ENCODE results near the gene TINAG. TPM values are rescaled to one million over a fixed set of nuclear protein-coding genes. Genes with fewer than 3 reads are reported as not detected.
A peak's percentile ranks its signal among the peaks of the same experiment; 100 is the strongest.

TINAG gene, protein sequence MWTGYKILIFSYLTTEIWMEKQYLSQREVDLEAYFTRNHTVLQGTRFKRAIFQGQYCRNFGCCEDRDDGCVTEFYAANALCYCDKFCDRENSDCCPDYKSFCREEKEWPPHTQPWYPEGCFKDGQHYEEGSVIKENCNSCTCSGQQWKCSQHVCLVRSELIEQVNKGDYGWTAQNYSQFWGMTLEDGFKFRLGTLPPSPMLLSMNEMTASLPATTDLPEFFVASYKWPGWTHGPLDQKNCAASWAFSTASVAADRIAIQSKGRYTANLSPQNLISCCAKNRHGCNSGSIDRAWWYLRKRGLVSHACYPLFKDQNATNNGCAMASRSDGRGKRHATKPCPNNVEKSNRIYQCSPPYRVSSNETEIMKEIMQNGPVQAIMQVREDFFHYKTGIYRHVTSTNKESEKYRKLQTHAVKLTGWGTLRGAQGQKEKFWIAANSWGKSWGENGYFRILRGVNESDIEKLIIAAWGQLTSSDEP
- not detected in 2 replicates for total RNA-seq

DNA sequence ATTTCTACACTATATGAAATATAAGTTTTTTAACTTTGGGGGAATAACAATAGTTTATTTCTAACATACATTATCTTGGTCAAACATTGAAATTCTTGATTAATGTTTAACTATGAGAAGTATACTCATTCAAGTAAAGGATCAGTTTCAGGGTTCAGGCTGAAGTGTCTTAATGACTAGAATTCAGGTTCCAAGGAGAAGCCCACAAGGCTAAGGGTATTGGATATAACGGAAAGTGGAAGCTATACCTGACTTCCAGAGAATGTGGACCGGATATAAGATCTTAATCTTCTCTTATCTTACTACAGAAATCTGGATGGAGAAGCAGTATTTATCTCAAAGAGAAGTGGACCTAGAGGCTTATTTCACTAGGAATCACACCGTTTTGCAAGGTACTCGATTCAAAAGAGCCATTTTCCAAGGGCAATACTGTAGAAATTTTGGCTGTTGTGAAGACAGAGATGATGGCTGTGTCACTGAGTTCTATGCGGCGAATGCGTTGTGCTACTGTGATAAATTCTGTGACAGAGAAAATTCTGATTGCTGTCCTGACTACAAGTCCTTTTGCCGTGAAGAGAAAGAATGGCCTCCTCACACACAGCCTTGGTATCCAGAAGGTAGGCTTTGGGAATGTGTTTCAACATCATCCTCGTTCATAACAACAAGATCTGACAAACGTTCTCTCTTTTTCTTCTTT, at the start of gene TINAG:
TINAG (plus strand) TSS at position 153 of the 697 bp plus-strand sequence; CDS start at position 263, 110 bp downstream.
- no peak for DNase-seq (ENCODE audit: low read depth, low spot score)

- DNase-seq (ENCODE audit: low read depth, low spot score), result no peak
Measured at GRCh38 chr6:54260025-54260424, 48.2 kb upstream of the TINAG start.

DNA sequence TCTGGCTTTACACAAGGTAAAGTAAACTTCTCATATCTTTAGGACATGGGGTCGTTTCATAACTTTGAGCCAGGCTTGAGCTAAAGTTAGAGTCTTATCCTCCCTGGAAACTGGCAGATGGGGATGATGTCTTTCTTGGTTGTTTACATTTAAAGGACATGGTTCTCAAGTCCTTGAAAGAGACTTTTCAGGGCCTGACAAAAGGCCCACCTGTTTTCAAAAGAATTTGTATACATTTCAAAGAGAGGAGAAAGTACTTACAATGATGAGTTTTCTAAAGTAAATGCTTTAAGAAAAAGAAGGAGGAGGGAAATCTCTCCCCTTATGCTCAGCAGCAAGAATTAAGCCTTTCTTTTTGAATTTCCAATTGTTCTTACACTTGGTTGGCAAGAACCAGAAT, 45.7 kb upstream of the TINAG start:
- DNase-seq (ENCODE audit: low read depth, low spot score), result no peak

DNA sequence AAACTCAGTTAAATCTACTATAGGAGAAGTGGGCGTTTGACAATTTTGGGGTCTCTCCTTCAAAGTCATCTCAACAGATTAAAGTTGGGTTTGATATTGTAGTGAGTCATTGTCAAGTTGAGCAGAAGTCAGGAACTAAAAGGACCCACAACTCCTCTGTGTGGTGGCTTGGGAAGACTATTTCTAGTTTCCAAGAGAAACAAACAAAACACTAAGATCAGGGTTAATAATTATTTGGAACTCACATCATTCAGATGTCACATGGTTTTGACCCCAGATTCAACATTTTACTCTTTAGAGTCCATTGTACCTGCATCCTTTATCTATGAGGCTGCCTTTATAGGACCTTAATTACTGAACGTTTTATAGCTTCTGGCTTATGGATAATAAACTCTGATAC, 45.3 kb upstream of the TINAG start:
- DNase-seq (ENCODE audit: low read depth, low spot score), result no peak

DNA sequence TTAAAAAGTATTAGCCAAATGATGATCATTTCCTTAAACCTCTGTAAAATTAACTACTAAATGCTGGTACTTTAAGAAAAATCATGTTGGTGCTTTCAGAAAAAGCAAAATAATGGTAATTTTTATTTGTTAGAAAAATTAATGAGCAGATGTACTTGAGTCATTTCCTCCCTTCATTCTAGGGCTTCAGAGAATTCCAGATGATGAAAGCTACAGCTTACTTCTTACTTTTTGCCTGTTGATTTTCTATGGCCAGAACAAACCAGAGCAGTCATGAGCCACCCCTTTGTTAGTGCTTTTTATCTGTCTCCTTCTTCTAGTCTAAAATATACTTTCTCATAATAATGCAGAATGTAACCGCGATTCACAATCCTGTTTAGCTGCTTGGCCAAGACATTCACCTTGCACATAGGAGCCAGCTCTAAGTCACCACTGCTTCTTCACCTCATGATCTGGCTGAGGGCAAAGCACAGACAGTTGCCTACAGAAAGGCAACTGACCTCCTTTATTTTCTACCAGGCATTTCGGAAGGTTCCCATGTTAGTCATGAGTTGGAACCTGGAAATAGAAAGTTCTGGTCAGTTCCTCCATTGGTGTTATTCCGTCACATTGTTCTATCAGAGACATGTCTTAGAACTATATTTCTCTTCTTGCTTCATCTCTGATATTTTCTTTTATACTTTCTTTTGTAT, 43.5 kb upstream of the TINAG start:
- no peak for DNase-seq (ENCODE audit: low read depth, low spot score)

DNA sequence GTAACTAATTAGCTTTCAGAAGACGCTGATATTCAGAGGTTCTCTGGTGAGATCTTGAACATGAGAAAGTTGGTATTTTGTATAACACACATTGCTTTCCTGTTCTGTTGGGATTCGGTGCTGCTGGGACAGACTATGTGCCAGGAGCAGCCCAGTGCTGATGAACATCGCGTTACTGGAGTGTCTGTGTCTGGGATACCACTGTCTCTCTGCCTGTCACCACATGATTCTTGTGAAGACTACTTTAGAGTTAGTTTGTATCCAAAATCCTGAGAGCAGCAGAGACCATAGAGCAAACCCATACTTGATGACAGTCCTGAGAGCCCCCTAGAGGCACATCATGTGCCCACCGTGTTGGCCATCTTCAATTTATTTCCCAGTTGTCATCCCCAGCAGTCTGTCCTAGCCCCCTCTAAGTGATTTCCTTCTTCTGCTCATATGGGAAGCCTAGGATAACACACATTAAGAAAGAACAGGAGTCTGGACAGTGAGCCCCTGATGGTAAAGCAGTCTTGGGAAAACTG, 41.8 kb upstream of the TINAG start:
- no peak for DNase-seq (ENCODE audit: low read depth, low spot score)

DNA sequence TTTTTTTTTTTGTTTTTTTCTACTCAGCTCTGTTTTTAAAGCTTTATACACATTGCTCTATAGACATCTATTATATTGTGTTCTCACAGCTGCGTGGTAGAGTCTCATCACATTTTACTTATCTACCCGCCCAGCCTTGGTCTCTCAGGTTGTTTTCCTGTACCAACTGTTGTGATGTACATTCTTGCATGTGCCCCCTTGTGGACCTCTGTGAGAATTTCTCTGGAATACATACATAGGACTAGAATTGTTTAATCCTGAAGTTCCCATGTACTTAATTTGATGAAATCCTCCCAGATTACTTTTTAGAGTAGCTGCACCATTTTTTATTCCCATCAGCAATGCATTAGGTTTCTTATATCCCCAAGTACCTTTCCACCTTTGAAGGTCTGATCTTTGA, 40.4 kb upstream of the TINAG start:
- DNase-seq (ENCODE audit: low read depth, low spot score), result no peak

DNA sequence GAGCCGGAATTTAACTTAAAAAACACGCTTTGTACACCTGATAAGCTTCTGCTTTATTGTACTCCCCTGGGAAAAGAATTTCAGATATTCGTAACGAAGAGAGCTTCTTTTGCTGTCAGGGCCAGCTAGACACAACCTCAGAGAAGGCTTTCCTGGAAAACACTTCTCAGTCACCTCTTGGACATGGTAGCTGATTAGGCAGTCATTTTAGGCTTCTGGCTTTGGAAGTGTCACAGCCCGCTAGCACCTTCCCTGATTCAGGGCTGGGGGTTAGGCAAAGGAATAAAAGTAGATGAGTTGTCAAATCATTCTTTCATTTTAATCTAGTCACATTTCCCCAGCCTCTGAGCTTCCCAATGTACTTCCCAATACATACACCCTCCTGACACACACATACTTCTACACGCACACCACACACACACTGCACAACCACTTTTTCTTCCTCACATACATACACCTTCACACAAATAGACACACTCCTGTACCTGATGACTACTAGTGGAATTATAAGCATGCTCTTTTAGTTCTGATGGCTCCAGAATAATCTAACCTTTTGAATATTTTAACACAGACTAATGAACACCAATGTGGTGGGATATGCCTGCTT, 34.9 kb upstream of the TINAG start:
- DNase-seq (ENCODE audit: low read depth, low spot score), result no peak

DNA sequence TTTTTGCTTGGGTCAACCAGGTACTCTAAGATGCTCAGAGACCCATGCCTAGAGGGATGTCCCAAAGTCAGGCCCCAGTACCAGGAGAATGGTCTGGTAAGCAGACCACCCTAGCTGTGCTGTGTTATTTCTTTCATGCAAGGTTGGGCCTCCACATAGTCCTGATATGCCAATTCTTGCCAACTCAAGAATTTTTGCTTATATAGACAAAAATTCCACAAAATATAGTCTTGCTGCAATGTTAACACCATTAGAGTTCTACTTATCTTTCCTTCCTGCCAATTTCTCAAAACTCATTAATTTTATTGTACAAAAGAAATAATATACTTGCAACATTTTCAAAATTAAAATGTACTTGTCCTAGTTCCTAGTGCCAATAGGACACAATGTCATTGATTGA, 33.9 kb upstream of the TINAG start:
- no peak for DNase-seq (ENCODE audit: low read depth, low spot score)

GRCh38 chr6:54282186-54282585, 26.1 kb upstream of the TINAG start:
- DNase-seq (ENCODE audit: low read depth, low spot score), result no peak

DNA sequence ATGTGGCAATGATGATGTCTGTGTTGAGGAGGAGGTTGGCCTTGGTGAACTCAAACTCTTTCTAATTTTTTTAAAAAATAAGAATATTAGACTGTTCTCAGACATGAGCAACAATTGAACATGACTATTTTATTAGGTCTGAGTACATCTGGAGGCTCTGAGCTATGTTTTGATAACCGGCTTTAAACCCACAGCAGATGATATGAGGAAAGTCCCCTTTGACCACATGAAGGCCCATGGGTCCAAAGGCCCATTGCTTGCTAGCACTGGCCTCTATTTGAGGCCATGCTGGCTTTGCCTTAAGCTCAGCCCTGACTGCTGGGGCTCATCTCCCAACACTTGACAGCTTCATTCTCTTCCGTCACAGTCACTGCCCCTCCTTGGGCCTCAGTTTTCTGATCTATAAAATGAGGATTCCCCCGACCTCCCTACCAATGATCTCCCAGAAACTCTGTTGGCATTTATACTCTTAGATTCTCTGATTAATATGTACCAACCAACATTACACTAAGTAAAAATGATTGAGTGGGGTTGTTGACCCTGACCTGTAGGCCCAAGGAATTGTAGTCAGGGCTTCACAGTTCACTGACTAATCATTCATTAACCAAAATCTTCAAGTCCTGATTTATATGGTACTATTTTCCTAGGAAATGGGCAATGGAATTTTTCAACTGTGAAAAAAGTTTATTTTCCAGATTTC, 23.9 kb upstream of the TINAG start:
- no peak for DNase-seq (ENCODE audit: low read depth, low spot score)

DNA sequence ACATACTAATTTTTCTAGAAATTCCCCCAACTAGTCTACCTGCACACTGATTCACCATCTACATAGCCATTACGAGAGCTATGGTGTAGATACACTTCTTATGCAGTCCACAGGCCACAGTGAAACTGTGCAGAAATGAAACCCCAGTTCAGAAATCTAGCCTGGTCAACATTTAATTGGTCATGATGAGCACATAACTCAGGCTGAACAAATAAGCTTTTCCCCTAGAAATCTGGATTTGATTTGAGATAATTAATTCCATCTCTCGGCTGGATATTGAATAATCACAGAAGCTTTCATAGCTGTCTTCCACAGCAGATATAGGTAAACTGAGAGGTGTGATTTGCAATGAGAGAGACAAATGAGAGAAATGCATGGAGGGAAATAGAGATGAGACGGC, 22.6 kb upstream of the TINAG start:
- no peak for DNase-seq (ENCODE audit: low read depth, low spot score)

DNA sequence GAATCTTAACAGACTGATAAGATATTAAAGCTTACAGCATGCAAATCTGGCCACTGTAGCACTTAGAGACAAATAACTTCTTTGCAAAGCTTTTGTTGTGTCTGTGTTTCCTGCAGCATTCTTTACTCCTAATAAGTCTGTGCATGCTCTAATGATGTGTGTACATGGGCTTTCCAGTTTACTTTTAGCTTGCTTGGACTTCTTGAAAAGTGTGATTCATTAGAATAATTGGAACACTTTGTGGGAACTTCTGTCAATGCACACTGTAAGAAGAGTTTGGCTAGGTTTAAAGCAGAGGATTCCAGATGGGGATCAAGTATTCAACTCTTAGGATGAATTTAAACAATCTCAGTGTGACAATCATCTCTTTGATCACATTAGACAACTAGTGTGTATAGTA, 22.1 kb upstream of the TINAG start:
- no peak for DNase-seq (ENCODE audit: low read depth, low spot score)

- no peak for DNase-seq (ENCODE audit: low read depth, low spot score)
Measured at GRCh38 chr6:54288474-54288873, 19.8 kb upstream of the TINAG start.

DNA sequence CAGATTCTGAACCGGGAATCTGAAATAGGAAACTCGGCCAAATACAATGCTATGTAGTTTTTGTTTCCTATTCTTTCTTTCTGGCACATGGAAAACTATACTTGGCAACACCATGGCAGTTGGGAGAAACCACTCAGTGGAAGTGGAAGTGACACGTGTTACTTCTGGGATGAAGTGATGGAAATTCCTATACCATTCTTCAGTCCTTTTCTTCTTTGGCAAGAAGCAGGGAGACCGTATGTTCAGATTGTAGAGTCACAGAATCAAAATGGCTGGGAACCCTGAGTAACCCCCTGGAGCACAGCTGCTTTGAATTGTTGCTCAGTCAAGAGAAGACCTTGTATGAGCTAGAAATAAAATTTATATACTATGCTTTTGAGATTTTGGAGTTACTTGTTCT, 18.8 kb upstream of the TINAG start:
- no peak for DNase-seq (ENCODE audit: low read depth, low spot score)

DNA sequence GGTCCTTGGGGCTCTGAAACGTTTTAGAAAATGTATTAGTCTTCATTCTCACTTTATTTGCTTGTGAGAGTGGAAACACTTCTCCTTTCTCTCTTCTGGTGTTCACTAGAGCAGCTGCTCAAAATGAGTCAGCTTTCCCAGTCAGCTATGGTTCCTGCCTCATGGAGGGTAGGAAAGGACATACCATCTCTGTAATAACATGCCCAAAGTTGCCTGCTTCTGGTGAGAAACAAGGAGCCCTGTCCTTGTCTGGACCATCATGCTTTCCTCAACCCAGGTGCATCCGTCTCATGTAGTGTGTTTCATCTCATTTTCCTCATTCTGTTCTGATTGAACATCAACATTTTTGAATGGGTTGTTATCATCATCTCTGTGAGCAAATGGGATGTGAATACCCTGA, 17.1 kb upstream of the TINAG start:
- peak; percentile 30 for DNase-seq (ENCODE audit: low read depth, low spot score)

GRCh38 chr6:54291738-54292137, 16.5 kb upstream of the TINAG start:
- peak; percentile 35 for DNase-seq (ENCODE audit: low read depth, low spot score)

DNA sequence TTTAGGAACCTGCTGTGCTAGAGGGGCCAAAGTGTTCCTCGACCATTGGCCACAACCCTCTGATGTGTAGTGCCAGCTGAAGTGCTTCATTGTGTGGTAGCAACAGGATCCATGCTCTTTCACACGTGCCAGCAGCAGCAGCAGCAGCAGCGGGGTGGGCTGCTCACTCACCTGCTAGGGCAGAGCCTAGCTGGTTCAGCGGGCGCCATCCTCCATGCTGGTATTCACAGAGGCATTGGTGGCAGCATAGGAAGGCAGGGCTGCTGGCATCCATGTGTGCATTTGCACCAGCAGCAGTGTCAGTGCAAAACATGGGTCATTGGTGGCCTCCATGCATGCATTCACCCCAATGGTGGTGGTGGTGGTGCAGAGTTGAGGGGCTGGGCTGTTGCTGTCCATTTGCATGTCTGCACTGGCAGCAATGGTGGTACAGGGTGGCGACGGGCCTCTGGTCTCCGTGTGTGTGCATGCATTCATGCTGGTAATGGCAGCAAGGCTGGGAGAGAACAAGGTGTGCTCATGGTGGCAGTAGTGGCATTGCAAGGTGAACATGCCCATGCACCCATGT, 13.2 kb upstream of the TINAG start:
- DNase-seq (ENCODE audit: low read depth, low spot score), result no peak

- DNase-seq (ENCODE audit: low read depth, low spot score), result no peak
Measured at GRCh38 chr6:54299542-54300269, 8.5 kb upstream of the TINAG start.

- no peak for DNase-seq (ENCODE audit: low read depth, low spot score)
Measured at GRCh38 chr6:54301770-54302169, 6.5 kb upstream of the TINAG start.

Measured in pulmonary artery endothelial cell (primary cell).